Muscle layer of duodenum (tissue), 2 donors: ENCODE measurements around the gene BEGAIN.

ENCODE experiments used
- H3K27ac ChIP-seq: one replicate; pipeline ENCODE4 v1.7.0; 2013; ENCODE audit warnings: mild to moderate bottlenecking, low read length
- H3K27me3 ChIP-seq: one replicate; pipeline ENCODE4 v1.7.0; 2013; ENCODE audit warnings: low read depth, mild to moderate bottlenecking, control low read depth, low read length
- H3K36me3 ChIP-seq, 2 donors: one replicate each; pipeline ENCODE4 v1.7.0; 2013; ENCODE audit warnings: low read length in 2 of 2, control low read depth in 1 of 2, mild to moderate bottlenecking in 1 of 2; ENCODE audit not compliant: insufficient read depth in 2 of 2, control insufficient read depth in 1 of 2
- H3K4me1 ChIP-seq, 2 donors: one replicate each; pipeline ENCODE4 v1.7.0; 2013; ENCODE audit warnings: low read length in 2 of 2, mild to moderate bottlenecking in 2 of 2, control low read depth in 1 of 2, moderate library complexity in 1 of 2; ENCODE audit not compliant: insufficient read depth in 2 of 2, control insufficient read depth in 1 of 2
- H3K4me3 ChIP-seq, 2 donors: one replicate each; pipeline ENCODE4 v1.7.0; 2013; ENCODE audit warnings: low read length in 2 of 2, low read depth in 1 of 2, mild to moderate bottlenecking in 1 of 2
- H3K9me3 ChIP-seq, 2 donors: one replicate each; pipeline ENCODE4 v1.7.0; 2013; ENCODE audit warnings: low read length in 2 of 2, control low read depth in 1 of 2, mild to moderate bottlenecking in 1 of 2; ENCODE audit not compliant: control insufficient read depth in 1 of 2
- donor health status: healthy.

The BEGAIN gene

GRCh38 chr14:100612986-100613385 is 25.8 kb upstream of the BEGAIN start:
- H3K27me3 ChIP-seq = no peaks in the 10 kb centered on the region
- H3K4me3 ChIP-seq = no peak overlapping the region
- H3K4me1 ChIP-seq = peaks cover 2% of the 10 kb centered on the region in 2 donors
- H3K36me3 ChIP-seq = no peaks in the 10 kb centered on the region
- no peak overlapping the region for H3K27ac ChIP-seq
- no peaks in the 10 kb centered on the region for H3K9me3 ChIP-seq

- no peak overlapping the region for H3K27ac ChIP-seq
- H3K9me3 ChIP-seq = no peaks in the 10 kb centered on the region
Observed at GRCh38 chr14:100611811-100612480, 24.7 kb upstream of the BEGAIN start.

GRCh38 chr14:100610511-100611217 is 23.4 kb upstream of the BEGAIN start:
- Histone ChIP-seq H3K27ac (no peak overlapping the region), H3K4me1 (no peaks in the 10 kb centered on the region), H3K36me3 (no peaks in the 10 kb centered on the region), H3K27me3 (no peaks in the 10 kb centered on the region), H3K4me3 (no peak overlapping the region), H3K9me3 (no peaks in the 10 kb centered on the region)

More at GRCh38 chr14:100611811-100612480, 24.7 kb upstream of the BEGAIN start:
- H3K36me3 ChIP-seq = no peaks in the 10 kb centered on the region
- H3K4me1 ChIP-seq = no peaks in the 10 kb centered on the region
- H3K27me3 ChIP-seq = no peaks in the 10 kb centered on the region
- no peak overlapping the region for H3K4me3 ChIP-seq

GRCh38 chr14:100609941-100610391 is 22.7 kb upstream of the BEGAIN start:
- Histone ChIP-seq H3K4me1 (no peaks in the 10 kb centered on the region), H3K27ac (no peak overlapping the region), H3K4me3 (no peak overlapping the region), H3K27me3 (no peaks in the 10 kb centered on the region), H3K36me3 (no peaks in the 10 kb centered on the region), H3K9me3 (no peaks in the 10 kb centered on the region)

GRCh38 chr14:100609331-100609870 is 22.2 kb upstream of the BEGAIN start:
- H3K4me3 ChIP-seq = no peak overlapping the region
- H3K9me3 ChIP-seq = no peaks in the 10 kb centered on the region
- H3K27me3 ChIP-seq = no peaks in the 10 kb centered on the region
- no peak overlapping the region for H3K27ac ChIP-seq
- H3K4me1 ChIP-seq = no peaks in the 10 kb centered on the region
- H3K36me3 ChIP-seq = no peaks in the 10 kb centered on the region

- H3K36me3 ChIP-seq = no peaks in the 10 kb centered on the region
- H3K4me3 ChIP-seq = no peak overlapping the region
- no peak overlapping the region for H3K27ac ChIP-seq
- no peaks in the 10 kb centered on the region for H3K4me1 ChIP-seq
- no peaks in the 10 kb centered on the region for H3K27me3 ChIP-seq
- H3K9me3 ChIP-seq = no peaks in the 10 kb centered on the region
Observed at GRCh38 chr14:100608586-100609330, 21.5 kb upstream of the BEGAIN start.

GRCh38 chr14:100608064-100608463 is 20.8 kb upstream of the BEGAIN start:
- Histone ChIP-seq H3K27ac (no peak overlapping the region), H3K4me3 (no peak overlapping the region), H3K4me1 (no peaks in the 10 kb centered on the region), H3K27me3 (no peaks in the 10 kb centered on the region), H3K36me3 (no peaks in the 10 kb centered on the region), H3K9me3 (no peaks in the 10 kb centered on the region)

GRCh38 chr14:100607611-100607956 is 20.4 kb upstream of the BEGAIN start:
- no peaks in the 10 kb centered on the region for H3K4me1 ChIP-seq
- no peak overlapping the region for H3K4me3 ChIP-seq
- no peaks in the 10 kb centered on the region for H3K27me3 ChIP-seq
- H3K36me3 ChIP-seq = no peaks in the 10 kb centered on the region
- H3K27ac ChIP-seq = no peak overlapping the region
- no peaks in the 10 kb centered on the region for H3K9me3 ChIP-seq

- Histone ChIP-seq H3K4me1 (no peaks in the 10 kb centered on the region), H3K36me3 (no peaks in the 10 kb centered on the region), H3K27me3 (no peaks in the 10 kb centered on the region), H3K27ac (no peak overlapping the region), H3K9me3 (peaks cover 3 to 5% of the 10 kb centered on the region in 2 donors), H3K4me3 (no peak overlapping the region)
Observed at GRCh38 chr14:100606687-100607610, 19.7 kb upstream of the BEGAIN start.

- H3K27ac ChIP-seq = no peak overlapping the region
- H3K27me3 ChIP-seq = no peaks in the 10 kb centered on the region
- no peaks in the 10 kb centered on the region for H3K36me3 ChIP-seq
- H3K4me1 ChIP-seq = no peaks in the 10 kb centered on the region
- no peak overlapping the region for H3K4me3 ChIP-seq
- peaks cover 7 to 9% of the 10 kb centered on the region in 2 donors for H3K9me3 ChIP-seq
Observed at GRCh38 chr14:100605706-100606686, 18.8 kb upstream of the BEGAIN start.
